Fibroblast of pulmonary artery (primary cell): ENCODE measurements around the gene OR51B6.

ENCODE experiments used
- DNase-seq: peaks from one replicate; pipeline ENCODE4 v3.0.0-alpha.2; 2010; ENCODE audit warnings: low read depth
- H3K4me3 ChIP-seq: replicated peaks from 2 replicates; pipeline ENCODE4 v1.5.1; 2011; ENCODE audit warnings: low read depth, mild to moderate bottlenecking, control low read depth, low read length, moderate library complexity
- CTCF ChIP-seq: IDR thresholded peaks from 2 replicates; pipeline ENCODE4 v1.5.1; 2011; ENCODE audit warnings: mild to moderate bottlenecking, control low read depth, low read length, inconsistent platforms; ENCODE audit errors: missing control alignments

OR51B6 gene

GRCh38 chr11:5366856-5367255 lies 15.5 kb downstream of the OR51B6 start:
- H3K4me3 ChIP-seq, result no peak overlapping the region
- DNase-seq, result peak; percentile 14
- no peak for TF ChIP-seq CTCF

- DNase-seq, result peak; percentile 92
These were observed 16.3 kb downstream of the OR51B6 start for GRCh38 chr11:5367448-5368074.

GRCh38 chr11:5368502-5369043 lies 17.3 kb downstream of the OR51B6 start:
- no peak for TF ChIP-seq CTCF
- DNase-seq, result no peak
- H3K4me3 ChIP-seq, result no peak overlapping the region

More at GRCh38 chr11:5367448-5368074, 16.3 kb downstream of the OR51B6 start:
- no peak for TF ChIP-seq CTCF
- H3K4me3 ChIP-seq, result no peak overlapping the region

- H3K4me3 ChIP-seq, result no peak overlapping the region
- peak; percentile 53 for TF ChIP-seq CTCF
- DNase-seq, result peak; percentile 64
These were observed 18.5 kb downstream of the OR51B6 start for GRCh38 chr11:5369789-5370188.

GRCh38 chr11:5380740-5381342 lies 29.5 kb downstream of the OR51B6 start:
- peak; percentile 82 for DNase-seq
- H3K4me3 ChIP-seq, result no peak overlapping the region
- TF ChIP-seq CTCF, result peak; percentile 84

- TF ChIP-seq CTCF, result no peak
- DNase-seq, result no peak
- H3K4me3 ChIP-seq, result no peak within 1 kb of the TSS
These were observed 32.3 kb downstream of the OR51B6 start, which contains the start of gene OR51M1 for GRCh38 chr11:5383576-5383975. OR51M1 (plus strand) TSS chr11:5383812; CDS start chr11:5389399, 5,587 bp downstream.
